SU-DHL-6 (cell line): ENCODE results near the gene SPOCK3.

Experiments used
- EZH2phosphoT487 ChIP-seq: fragments of 200-600 bp; sonication (generic), shearing (Covaris generic); conservative IDR thresholded peaks from 2 replicates; pipeline ENCODE4 v1.6.1; 2018; ENCODE audit warnings: mild to moderate bottlenecking, antibody characterized with exemption, low read length, moderate library complexity, mixed read lengths
- TF ChIP-seq, protein P1 (sequence below): fragments of 200-600 bp; sonication (generic); IDR thresholded peaks from one replicate; pipeline ENCODE4 v1.5.1; 2017; ENCODE audit warnings: antibody characterized with exemption, mild to moderate bottlenecking, low read length, moderate library complexity; ENCODE audit not compliant: insufficient read depth, poor library complexity, severe bottlenecking

DNA sequence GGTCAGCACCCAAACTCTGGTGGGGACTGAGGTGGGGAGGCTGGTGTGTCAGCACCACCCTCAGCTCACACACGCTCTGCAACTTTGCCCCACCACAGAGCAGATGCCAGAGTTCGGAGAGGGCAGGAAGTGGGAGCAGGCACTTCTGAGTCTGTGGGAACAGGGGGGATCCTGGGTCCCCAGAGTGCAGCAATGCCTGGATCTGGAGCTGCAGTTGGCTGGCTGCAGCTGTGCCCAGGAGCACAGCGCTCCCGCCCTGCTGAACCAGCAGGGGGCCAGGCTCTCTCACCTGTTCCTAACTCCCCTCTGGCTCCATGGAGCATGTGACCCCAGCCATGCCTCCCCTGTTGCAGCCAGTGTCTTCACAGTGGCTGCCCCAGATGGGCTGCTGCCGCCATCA is 252.4 kb downstream of the SPOCK3 start:
- TF ChIP-seq, protein P1, sequence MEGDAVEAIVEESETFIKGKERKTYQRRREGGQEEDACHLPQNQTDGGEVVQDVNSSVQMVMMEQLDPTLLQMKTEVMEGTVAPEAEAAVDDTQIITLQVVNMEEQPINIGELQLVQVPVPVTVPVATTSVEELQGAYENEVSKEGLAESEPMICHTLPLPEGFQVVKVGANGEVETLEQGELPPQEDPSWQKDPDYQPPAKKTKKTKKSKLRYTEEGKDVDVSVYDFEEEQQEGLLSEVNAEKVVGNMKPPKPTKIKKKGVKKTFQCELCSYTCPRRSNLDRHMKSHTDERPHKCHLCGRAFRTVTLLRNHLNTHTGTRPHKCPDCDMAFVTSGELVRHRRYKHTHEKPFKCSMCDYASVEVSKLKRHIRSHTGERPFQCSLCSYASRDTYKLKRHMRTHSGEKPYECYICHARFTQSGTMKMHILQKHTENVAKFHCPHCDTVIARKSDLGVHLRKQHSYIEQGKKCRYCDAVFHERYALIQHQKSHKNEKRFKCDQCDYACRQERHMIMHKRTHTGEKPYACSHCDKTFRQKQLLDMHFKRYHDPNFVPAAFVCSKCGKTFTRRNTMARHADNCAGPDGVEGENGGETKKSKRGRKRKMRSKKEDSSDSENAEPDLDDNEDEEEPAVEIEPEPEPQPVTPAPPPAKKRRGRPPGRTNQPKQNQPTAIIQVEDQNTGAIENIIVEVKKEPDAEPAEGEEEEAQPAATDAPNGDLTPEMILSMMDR = no peak
- no peak for TF ChIP-seq EZH2phosphoT487
